Osteocyte (in vitro differentiated cells): Measurements from ENCODE around the gene CELF4. TPM values are rescaled to one million over a fixed set of nuclear protein-coding genes. Genes with fewer than 3 reads are reported as not detected.

Experiments used
- DNase-seq: peaks from one replicate; pipeline ENCODE4 v3.0.0; 2021; ENCODE audit warnings: mixed read lengths; ENCODE audit not compliant: unreplicated experiment; ENCODE audit errors: extremely low spot score
- H3K27ac Mint-ChIP-seq: one replicate; pipeline ENCODE4 v1.8.0; 2021; ENCODE audit warnings: mild to moderate bottlenecking, mixed read lengths; ENCODE audit not compliant: unreplicated experiment
- H3K27me3 Mint-ChIP-seq: one replicate; pipeline ENCODE4 v1.8.0; 2021; ENCODE audit warnings: mixed read lengths; ENCODE audit not compliant: unreplicated experiment
- H3K36me3 Mint-ChIP-seq: one replicate; pipeline ENCODE4 v1.8.0; 2021; ENCODE audit warnings: mixed read lengths; ENCODE audit not compliant: unreplicated experiment
- H3K4me1 Mint-ChIP-seq: one replicate; pipeline ENCODE4 v1.8.0; 2021; ENCODE audit warnings: mixed read lengths; ENCODE audit not compliant: unreplicated experiment
- H3K4me3 Mint-ChIP-seq: one replicate; pipeline ENCODE4 v1.8.0; 2021; ENCODE audit warnings: mild to moderate bottlenecking, moderate library complexity, mixed read lengths; ENCODE audit not compliant: unreplicated experiment
- H3K9me3 Mint-ChIP-seq: one replicate; pipeline ENCODE4 v1.8.0; 2021; ENCODE audit warnings: mixed read lengths; ENCODE audit not compliant: unreplicated experiment
- CTCF ChIP-seq: fragments of 200-600 bp; sonication (generic); IDR thresholded peaks from 2 replicates; pipeline ENCODE4 v1.5.0; 2021; ENCODE audit warnings: antibody characterized with exemption, mild to moderate bottlenecking, moderate library complexity
- total RNA-seq: library from RNA; stranded (reverse); gene quantifications from 2 replicates; pipeline ENCODE4 v1.2.1, GENCODE V29; 2021

CELF4 gene
- total RNA-seq, 1 donor from 2014 or later: not detected

GRCh38 chr18:37332628-37333420 is 232.8 kb downstream of the CELF4 start:
- Mint-ChIP-seq H3K27me3 (no peaks in the 10 kb centered on the region), H3K4me1 (peaks cover 2% of the 10 kb centered on the region), H3K4me3 (no peak overlapping the region), H3K27ac (no peak overlapping the region), H3K36me3 (no peaks in the 10 kb centered on the region), H3K9me3 (no peaks in the 10 kb centered on the region)
- TF ChIP-seq CTCF: no peak
- no peak for DNase-seq

- DNase-seq: no peak
- Mint-ChIP-seq H3K9me3 (no peaks in the 10 kb centered on the region), H3K27ac (no peak overlapping the region), H3K27me3 (no peaks in the 10 kb centered on the region), H3K4me3 (no peak overlapping the region), H3K36me3 (no peaks in the 10 kb centered on the region), H3K4me1 (peaks cover 2% of the 10 kb centered on the region)
- no peak for TF ChIP-seq CTCF
Measured at GRCh38 chr18:37332219-37332618, 233.4 kb downstream of the CELF4 start.

- Mint-ChIP-seq H3K4me1 (peaks cover 2% of the 10 kb centered on the region), H3K27me3 (no peaks in the 10 kb centered on the region), H3K4me3 (no peak overlapping the region), H3K27ac (no peak overlapping the region), H3K9me3 (no peaks in the 10 kb centered on the region), H3K36me3 (no peaks in the 10 kb centered on the region)
- TF ChIP-seq CTCF: no peak
- no peak for DNase-seq
Measured at GRCh38 chr18:37330173-37330572, 235.4 kb downstream of the CELF4 start.

GRCh38 chr18:37328946-37329719 is 236.5 kb downstream of the CELF4 start:
- DNase-seq: no peak
- Mint-ChIP-seq H3K4me1 (no peaks in the 10 kb centered on the region), H3K27ac (no peak overlapping the region), H3K27me3 (no peaks in the 10 kb centered on the region), H3K4me3 (no peak overlapping the region), H3K9me3 (no peaks in the 10 kb centered on the region), H3K36me3 (no peaks in the 10 kb centered on the region)
- TF ChIP-seq CTCF: no peak

GRCh38 chr18:37327063-37327577 is 238.5 kb downstream of the CELF4 start:
- H3K4me3 Mint-ChIP-seq: no peak overlapping the region
- H3K36me3 Mint-ChIP-seq: no peaks in the 10 kb centered on the region
- H3K27me3 Mint-ChIP-seq: peaks cover 3% of the 10 kb centered on the region
- H3K9me3 Mint-ChIP-seq: no peaks in the 10 kb centered on the region
- no peak for TF ChIP-seq CTCF
- H3K27ac Mint-ChIP-seq: no peak overlapping the region
- H3K4me1 Mint-ChIP-seq: no peaks in the 10 kb centered on the region
- DNase-seq: no peak
